ENCODE data around the gene ZNF655. TPM values are rescaled to one million over a fixed set of nuclear protein-coding genes. Genes with fewer than 3 reads are reported as not detected.

Gene ZNF655
- total and polyA plus RNA-seq, 2 donors from 2014 or later, result 30.4 to 66.8 TPM

DNA sequence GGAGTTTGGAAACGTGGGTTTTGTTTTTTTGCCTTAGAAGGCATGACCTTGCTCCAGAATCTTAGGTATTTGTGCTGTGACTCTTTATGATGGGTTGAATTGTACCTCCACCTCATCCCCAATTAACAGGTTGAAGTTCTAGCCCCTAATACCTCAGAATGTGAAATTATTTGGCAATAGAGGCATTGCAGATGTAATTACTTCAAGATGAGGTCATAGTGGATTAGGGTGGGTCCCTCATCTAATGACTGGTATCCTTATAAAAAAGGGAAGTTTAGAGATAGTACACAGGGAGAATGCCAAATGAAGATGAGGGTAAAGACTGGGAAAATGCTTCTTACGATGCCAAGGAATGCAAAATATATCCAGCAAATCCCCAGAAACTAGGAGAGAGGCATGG is 3.5 kb upstream of the ZNF655 start:
- no peak for FAIRE-seq
- H3K27ac ChIP-seq (ENCODE audit: low read depth in 2 of 2, low read length in 2 of 2), result no peak overlapping the region
- TF ChIP-seq CTCF (IDR thresholded peaks at IDR 0.05; ENCODE audit: borderline replicate concordance, extremely low read depth, insufficient read depth), result no peak

DNA sequence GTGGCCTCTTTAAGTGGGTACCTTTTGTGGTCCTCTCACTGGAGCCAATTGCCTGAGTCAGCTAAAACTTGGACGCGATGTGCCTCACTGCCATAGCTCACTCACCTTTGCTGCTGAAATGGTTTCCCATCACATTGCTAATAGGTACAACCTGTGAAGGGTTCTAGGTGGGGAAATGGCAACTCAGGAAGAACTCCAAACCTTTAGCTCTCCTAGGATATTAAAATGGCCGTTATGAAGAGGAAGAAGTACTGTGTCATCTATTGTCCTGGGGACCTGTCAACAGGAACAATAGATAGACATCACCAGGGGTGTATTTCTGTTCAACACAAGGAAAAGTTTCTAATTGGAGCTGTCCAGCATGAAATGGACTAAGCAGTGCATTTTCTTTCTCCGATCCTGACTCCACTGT is 1.2 kb upstream of the ZNF655 start:
- intact Hi-C loops (cut with DNase I), result no loop called here
- DNase-seq (no peak), FAIRE-seq (no peak)
- no peaks in the 10 kb centered on the region for H3K27me3 ChIP-seq (ENCODE audit: control insufficient read depth, insufficient read depth, low read length)
- peaks cover 0 to 13% (median 4%) of the 10 kb centered on the region in 3 donors for H3K4me1 ChIP-seq (ENCODE audit: control insufficient read depth in 2 of 3, insufficient read depth in 2 of 3, low read depth in 1 of 3, low read length in 3 of 3)
- no peak overlapping the region for H3K27ac ChIP-seq (ENCODE audit: low read depth in 2 of 2, low read length in 2 of 2)
- H3K4me3 ChIP-seq (ENCODE audit: low read length in 3 of 3), result peak overlapping the region; percentile 80 to 89 (median 87)
- TF ChIP-seq CTCF (IDR thresholded peaks at IDR 0.05; ENCODE audit: borderline replicate concordance, extremely low read depth, insufficient read depth), result no peak
- H3K9ac ChIP-seq (ENCODE audit: low read length in 3 of 3), result peak overlapping the region in 2 of 3 donors; percentile 79 to 84
- peaks cover 12 to 19% (median 15%) of the 10 kb centered on the region in 3 donors for H3K36me3 ChIP-seq (ENCODE audit: control insufficient read depth in 2 of 3, insufficient read depth in 3 of 3, low read length in 3 of 3)
- no peaks in the 10 kb centered on the region for H3K9me3 ChIP-seq (ENCODE audit: control insufficient read depth in 2 of 3, insufficient read depth in 1 of 3, low read length in 3 of 3)

More for the DNA sequence above, 3.5 kb upstream of the ZNF655 start:
- Histone ChIP-seq H3K27me3 (ENCODE audit: control insufficient read depth, insufficient read depth, low read length) (no peaks in the 10 kb centered on the region), H3K36me3 (ENCODE audit: control insufficient read depth in 2 of 3, insufficient read depth in 3 of 3, low read length in 3 of 3) (no peaks in the 10 kb centered on the region), H3K4me1 (ENCODE audit: control insufficient read depth in 2 of 3, insufficient read depth in 2 of 3, low read depth in 1 of 3, low read length in 3 of 3) (peaks cover 0 to 14% (median 4%) of the 10 kb centered on the region in 3 donors), H3K9me3 (ENCODE audit: control insufficient read depth in 2 of 3, insufficient read depth in 1 of 3, low read length in 3 of 3) (no peaks in the 10 kb centered on the region), H3K9ac (ENCODE audit: low read length in 3 of 3) (no peak overlapping the region), H3K4me3 (ENCODE audit: low read length in 3 of 3) (no peak overlapping the region)
- DNase-seq, result no peak
- intact Hi-C loops (cut with DNase I), result no loop called here

DNA sequence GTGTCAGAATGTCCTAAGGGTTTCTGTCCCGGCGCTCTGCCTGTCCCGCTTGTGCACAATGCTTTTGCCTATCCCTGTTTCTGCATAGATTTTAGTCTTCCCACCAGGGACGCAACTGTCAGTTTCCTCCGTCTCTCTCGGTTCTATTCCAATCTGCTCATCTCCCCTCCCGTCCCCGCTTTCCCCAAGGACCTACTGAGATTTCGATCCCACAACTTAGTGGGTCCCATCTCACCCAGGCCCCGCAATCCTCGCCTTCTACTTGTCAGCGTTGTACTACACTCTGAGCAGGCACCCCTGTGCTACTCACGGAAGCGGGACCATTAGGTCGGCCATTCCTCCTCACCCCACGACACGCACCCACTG is 519 bp upstream of the ZNF655 start:
- intact Hi-C loops (cut with DNase I), result no loop called here
- peak overlapping the region; percentile 79 to 99 (median 84) for H3K9ac ChIP-seq (ENCODE audit: low read length in 3 of 3)
- no peak for TF ChIP-seq CTCF (IDR thresholded peaks at IDR 0.05; ENCODE audit: borderline replicate concordance, extremely low read depth, insufficient read depth)
- no peaks in the 10 kb centered on the region for H3K27me3 ChIP-seq (ENCODE audit: control insufficient read depth, insufficient read depth, low read length)
- DNase-seq (no peak), FAIRE-seq (no peak)
- peaks cover 14 to 26% (median 22%) of the 10 kb centered on the region in 3 donors for H3K36me3 ChIP-seq (ENCODE audit: control insufficient read depth in 2 of 3, insufficient read depth in 3 of 3, low read length in 3 of 3)
- H3K27ac ChIP-seq (ENCODE audit: low read depth in 2 of 2, low read length in 2 of 2), result peak overlapping the region; percentile 89 to 98
- H3K9me3 ChIP-seq (ENCODE audit: control insufficient read depth in 2 of 3, insufficient read depth in 1 of 3, low read length in 3 of 3), result no peaks in the 10 kb centered on the region
- H3K4me1 ChIP-seq (ENCODE audit: control insufficient read depth in 2 of 3, insufficient read depth in 2 of 3, low read depth in 1 of 3, low read length in 3 of 3), result peaks cover 0 to 8% (median 4%) of the 10 kb centered on the region in 3 donors
- peak overlapping the region; percentile 80 to 89 (median 87) for H3K4me3 ChIP-seq (ENCODE audit: low read length in 3 of 3)

Data from kidney (tissue), 14 donors.